H1 (cell line): ENCODE results near the gene CPXM2. TPM values are rescaled to one million over a fixed set of nuclear protein-coding genes. Genes with fewer than 3 reads are reported as not detected.

ENCODE experiments used
- CTCF ChIA-PET: fragments of 300-600 bp; sonication (Branson Sonifier 250); formaldehyde crosslinking; loops from one replicate; lab custom pipeline; 2021; ENCODE audit not compliant: partially characterized antibody; lab: Charles Lee
- POLR2A ChIA-PET: fragments of 300-600 bp; sonication (Branson Sonifier 250); formaldehyde crosslinking; loops from one replicate; lab custom pipeline; 2021; ENCODE audit warnings: inconsistent platforms; ENCODE audit not compliant: partially characterized antibody; lab: Charles Lee
- DNase-seq, 2 experiments: peaks; one replicate each; pipeline versions ENCODE4 v3.0.0 to v3.0.0-alpha.2; 2010 to 2022; ENCODE audit warnings: low spot score in 2 of 2, low read depth in 1 of 2, mixed read lengths in 1 of 2
- FAIRE-seq: peaks from 2 replicates; lab custom pipeline; 2011; peaks lifted over from hg19 to GRCh38; lab: Jason Lieb, UNC
- H2AFZ ChIP-seq: 2 replicates; pipeline ENCODE4 v1.8.1; 2012; ENCODE audit warnings: low read length, inconsistent platforms
- H2AK5ac ChIP-seq: 2 replicates; pipeline ENCODE4 v1.6.1; 2013; ENCODE audit warnings: low read depth, low read length
- H2BK120ac ChIP-seq: replicated peaks from 2 replicates; pipeline ENCODE3; 2013; ENCODE audit warnings: low read depth, low read length, inconsistent platforms
- H2BK12ac ChIP-seq: 2 replicates; pipeline ENCODE4 v1.6.1; 2013; ENCODE audit warnings: low read depth, low read length
- H2BK15ac ChIP-seq: 2 replicates; pipeline ENCODE4 v1.6.1; 2013; ENCODE audit warnings: low read length
- H2BK20ac ChIP-seq: 2 replicates; pipeline ENCODE4 v1.6.1; 2013; ENCODE audit warnings: low read length
- H2BK5ac ChIP-seq: 2 replicates; pipeline ENCODE4 v1.6.1; 2013; ENCODE audit warnings: low read depth, low read length
- H3K14ac ChIP-seq: 2 replicates; pipeline ENCODE4 v1.6.1; 2013; ENCODE audit warnings: inconsistent platforms; ENCODE audit not compliant: insufficient read length
- H3K18ac ChIP-seq: 2 replicates; pipeline ENCODE4 v1.6.1; 2013; ENCODE audit warnings: low read length; ENCODE audit errors: extremely low read depth
- H3K23ac ChIP-seq: 2 replicates; pipeline ENCODE4 v1.6.1; 2013; ENCODE audit warnings: inconsistent platforms; ENCODE audit not compliant: insufficient read length
- H3K23me2 ChIP-seq: 2 replicates; pipeline ENCODE4 v1.6.1; 2013; ENCODE audit warnings: low read depth, low read length
- H3K27ac ChIP-seq: 2 replicates; pipeline ENCODE4 v1.6.1; 2011; ENCODE audit warnings: low read depth, low read length, inconsistent platforms
- H3K27me3 ChIP-seq, 4 experiments: replicated peaks in 1 of 4; 1 replicate in 1 of 4; 2 replicates in 3 of 4; pipeline versions ENCODE4 v1.6.1 to v1.8.1; 2011 to 2013; ENCODE audit warnings: low read length in 3 of 4, mild to moderate bottlenecking in 3 of 4, inconsistent platforms in 2 of 4, mixed read lengths in 2 of 4, moderate library complexity in 1 of 4; ENCODE audit not compliant: control insufficient read depth in 3 of 4, insufficient read depth in 3 of 4; ENCODE audit errors: extremely low read depth in 1 of 4
- H3K36me3 ChIP-seq, 4 experiments: 2 replicates each; pipeline versions ENCODE4 v1.6.1 to v1.8.1; 2011 to 2013; ENCODE audit warnings: mild to moderate bottlenecking in 4 of 4, low read length in 3 of 4, moderate library complexity in 2 of 4, control low read depth in 1 of 4, inconsistent platforms in 1 of 4; ENCODE audit not compliant: insufficient read depth in 4 of 4, control insufficient read depth in 2 of 4
- H3K4ac ChIP-seq: replicated peaks from 2 replicates; pipeline ENCODE3; 2013; ENCODE audit warnings: low read length, low read depth, mixed read lengths, inconsistent platforms; ENCODE audit not compliant: insufficient read length
- H3K4me1 ChIP-seq, 4 experiments: replicated peaks in 1 of 4; 1 replicate in 1 of 4; 2 replicates in 3 of 4; pipeline versions ENCODE4 v1.6.1 to v1.8.1; 2011 to 2013; ENCODE audit warnings: low read length in 3 of 4, inconsistent platforms in 2 of 4, mixed read lengths in 1 of 4; ENCODE audit not compliant: insufficient read depth in 4 of 4, control insufficient read depth in 3 of 4
- H3K4me2 ChIP-seq, 2 experiments: 2 replicates each; pipeline versions ENCODE4 v1.6.1 to v1.8.1; 2011 to 2013; ENCODE audit warnings: low read depth in 2 of 2, low read length in 2 of 2, control low read depth in 1 of 2, inconsistent platforms in 1 of 2, mild to moderate bottlenecking in 1 of 2; ENCODE audit not compliant: insufficient read depth in 1 of 2
- H3K4me3 ChIP-seq, 4 experiments: fragments of 200-600, 300-600 bp in 1 of 4; sonication (generic), shearing (Covaris generic), sonication (Bioruptor Twin) in 1 of 4; 2 replicates each; pipeline versions ENCODE4 v1.5.1 to v1.8.1; 2011 to 2016; ENCODE audit warnings: low read length in 4 of 4, low read depth in 3 of 4, control low read depth in 2 of 4, inconsistent platforms in 2 of 4, mild to moderate bottlenecking in 2 of 4, mixed read lengths in 1 of 4, moderate library complexity in 1 of 4; ENCODE audit not compliant: insufficient read depth in 2 of 4; ENCODE audit errors: extremely low read depth in 1 of 4
- H3K56ac ChIP-seq: replicated peaks from 2 replicates; pipeline ENCODE3; 2013; ENCODE audit warnings: low read depth, mild to moderate bottlenecking, mixed read lengths, low read length, inconsistent platforms; ENCODE audit not compliant: insufficient read length
- H3K79me1 ChIP-seq: 2 replicates; pipeline ENCODE4 v1.6.1; 2013; ENCODE audit warnings: low read depth, low read length, control low read depth
- H3K79me2 ChIP-seq, 2 experiments: 2 replicates each; pipeline versions ENCODE4 v1.6.1 to v1.8.1; 2012 to 2013; ENCODE audit warnings: low read length in 2 of 2, mild to moderate bottlenecking in 2 of 2, inconsistent platforms in 1 of 2; ENCODE audit not compliant: insufficient read depth in 2 of 2, control insufficient read depth in 1 of 2
- H3K9ac ChIP-seq, 4 experiments: replicated peaks in 1 of 4; 1 replicate in 1 of 4; 2 replicates in 3 of 4; pipeline versions ENCODE4 v1.6.1 to v1.8.1; 2011 to 2013; ENCODE audit warnings: low read depth in 3 of 4, low read length in 3 of 4, control low read depth in 2 of 4, mild to moderate bottlenecking in 2 of 4, moderate library complexity in 2 of 4, inconsistent platforms in 1 of 4; ENCODE audit errors: extremely low read depth in 1 of 4
- H3K9me3 ChIP-seq, 2 experiments: 2 replicates each; pipeline versions ENCODE4 v1.6.1 to v1.8.1; 2012 to 2013; ENCODE audit warnings: mild to moderate bottlenecking in 2 of 2, moderate library complexity in 2 of 2, control low read depth in 1 of 2, inconsistent platforms in 1 of 2, low read depth in 1 of 2, low read length in 1 of 2, mixed read lengths in 1 of 2; ENCODE audit not compliant: insufficient read depth in 2 of 2
- H4K20me1 ChIP-seq, 2 experiments: replicated peaks in 1 of 2; 2 replicates each; pipeline versions ENCODE3 to v1.8.1; 2011 to 2013; ENCODE audit warnings: inconsistent platforms in 2 of 2, low read length in 2 of 2, mild to moderate bottlenecking in 1 of 2; ENCODE audit not compliant: insufficient read depth in 2 of 2, control insufficient read depth in 1 of 2
- H4K5ac ChIP-seq: 2 replicates; pipeline ENCODE4 v1.6.1; 2013; ENCODE audit warnings: low read length, low read depth, mixed read lengths, inconsistent platforms; ENCODE audit not compliant: insufficient read length
- H4K8ac ChIP-seq: 2 replicates; pipeline ENCODE4 v1.8.0; 2013; ENCODE audit warnings: mild to moderate bottlenecking, moderate library complexity, low read length, inconsistent platforms; ENCODE audit not compliant: insufficient read depth; ENCODE audit errors: extremely low read depth
- H4K91ac ChIP-seq: replicated peaks from 2 replicates; pipeline ENCODE3; 2013; ENCODE audit warnings: low read length, mixed read lengths, inconsistent platforms; ENCODE audit not compliant: insufficient read length
- HDAC2 ChIP-seq, 2 experiments: fragments of 300-600 bp in 1 of 2; sonication (generic) in 1 of 2; IDR thresholded peaks; 2 replicates each; pipeline ENCODE4 v1.6.1; 2011 to 2012; ENCODE audit warnings: low read depth in 2 of 2, low read length in 2 of 2, mild to moderate bottlenecking in 2 of 2, moderate library complexity in 2 of 2, borderline replicate concordance in 1 of 2, inconsistent platforms in 1 of 2
- KDM1A ChIP-seq: fragments of 200-600, 300-600 bp; sonication (generic); IDR thresholded peaks from 2 replicates; pipeline ENCODE4 v1.7.1; 2016; ENCODE audit warnings: mild to moderate bottlenecking, low read length, borderline replicate concordance
- POLR2A ChIP-seq, 2 experiments: IDR thresholded peaks; 1 replicate in 1 of 2; 2 replicates in 1 of 2; pipeline ENCODE4 v1.6.1; 2011; ENCODE audit warnings: low read depth in 2 of 2, low read length in 2 of 2, mild to moderate bottlenecking in 2 of 2; ENCODE audit errors: control extremely low read depth in 1 of 2
- POU5F1 ChIP-seq: IDR thresholded peaks from 2 replicates; pipeline ENCODE4 v1.6.1; 2011; ENCODE audit warnings: low read depth, mild to moderate bottlenecking, low read length, moderate library complexity
- TAF1 ChIP-seq: IDR thresholded peaks from 2 replicates; pipeline ENCODE4 v1.6.1; 2011; ENCODE audit warnings: mild to moderate bottlenecking, low read depth, low read length
- TAF7 ChIP-seq: optimal IDR thresholded peaks from 2 replicates; pipeline ENCODE3; 2011; ENCODE audit warnings: low read depth, mild to moderate bottlenecking, inconsistent platforms, low read length, moderate library complexity, borderline replicate concordance
- ZNF274 ChIP-seq: IDR thresholded peaks from 2 replicates; pipeline ENCODE4 v1.7.0; 2012; ENCODE audit warnings: low read length, borderline replicate concordance; ENCODE audit errors: extremely low read depth
- WGBS, 2 experiments: shearing (Covaris generic) in 1 of 2; methylation state at CpG; one replicate each; pipeline versions ENCODE4 v1.1.6 to v1.1.7; 2013 to 2015; ENCODE audit warnings: low lambda C conversion rate in 2 of 2, mixed read lengths in 2 of 2, inconsistent platforms in 1 of 2, low coverage in 1 of 2, missing lambda C conversion rate in 1 of 2; ENCODE audit not compliant: insufficient replicate concordance in 2 of 2, insufficient coverage in 1 of 2, insufficient read length in 1 of 2; ENCODE audit errors: extremely low coverage in 1 of 2, missing lambda C conversion rate in 1 of 2; 5-methylcytosine and 5-hydroxymethylcytosine counted together
- polyA plus RNA-seq, 7 experiments: library from polyadenylated mRNA; depleted of rRNA in 3 of 7; stranded (reverse) in 5 of 7; unstranded in 2 of 7; fragments of >200 nt in 5 of 7; fragments of 200-250 nt in 2 of 7; gene quantifications; 1 replicate in 5 of 7; 2 replicates in 1 of 7; 4 replicates in 1 of 7; pipeline versions ENCODE4 v1.2.1 to v1.2.3, GENCODE V29; 2011 to 2013; ENCODE audit warnings: missing spikeins in 2 of 7, mixed read lengths in 2 of 7
- total RNA-seq: library from RNA; stranded (reverse); fragmentation: NEBNext Ultra II Directional; extraction: Animal tissue kit (Norgen Biotek cat#: 25700); gene quantifications from 2 replicates; pipeline ENCODE4 v1.2.1, GENCODE V29; 2021
- TF ChIP-seq, protein P1 (sequence below), 3 experiments: IDR thresholded peaks; 1 replicate in 2 of 3; 2 replicates in 1 of 3; pipeline versions ENCODE4 v1.5.1 to v1.6.1; 2011; ENCODE audit warnings: low read length in 3 of 3, mild to moderate bottlenecking in 3 of 3, inconsistent platforms in 2 of 3, low read depth in 1 of 3, moderate library complexity in 1 of 3; ENCODE audit not compliant: insufficient read depth in 1 of 3; ENCODE audit errors: control extremely low read depth in 1 of 3

CPXM2 gene
- total and polyA plus RNA-seq, 2 of the 8 experiments (the other 6 are each of a cell fraction or from before 2014, with no cell fraction given), result 2.4 to 2.9 TPM

GRCh38 chr10:123797813-123798212 is 93.8 kb downstream of the CPXM2 start:
- FAIRE-seq (peak; percentile 68), DNase-seq (peak in 1 of 2 experiments; percentile 45)
- Histone ChIP-seq H3K9me3 (no peaks in the 10 kb centered on the region), H2BK12ac (no peak overlapping the region), H4K5ac (no peak overlapping the region), H3K36me3 (no peaks in the 10 kb centered on the region), H3K23me2 (no peaks in the 10 kb centered on the region), H3K79me2 (no peaks in the 10 kb centered on the region), H3K27ac (no peak overlapping the region), H2AK5ac (no peak overlapping the region), H2AFZ (no peak overlapping the region), H2BK15ac (no peak overlapping the region), H2BK20ac (no peak overlapping the region), H3K79me1 (no peaks in the 10 kb centered on the region; the same call in 1 of the 2 replicates), H2BK5ac (no peak overlapping the region), H3K18ac (no peak overlapping the region), H3K14ac (no peak overlapping the region), H3K4ac (no peak overlapping the region), H3K56ac (no peak overlapping the region), H2BK120ac (no peak overlapping the region), H3K9ac (no peak overlapping the region), H4K91ac (no peak overlapping the region), H3K4me3 (no peak overlapping the region), H3K27me3 (no peaks in the 10 kb centered on the region), H3K23ac (no peak overlapping the region), H3K4me2 (no peak overlapping the region), H4K20me1 (no peaks in the 10 kb centered on the region), H3K4me1 (peaks cover 4 to 19% (median 11%) of the 10 kb centered on the region in 4 experiments; a peak in 5 of 7 replicates), H4K8ac (no peak overlapping the region)
- POLR2A ChIA-PET, result no interaction called here
- 44% methylated on average over 3 of the region's 3 CpGs; no CpG with 5 or more reads in 1 of the 2 experiments for WGBS, 2 experiments
- TF ChIP-seq HDAC2 (IDR thresholded peaks at IDR 0.05; ENCODE audit: borderline replicate concordance in 1 of 2, low read depth in 2 of 2, low read length in 2 of 2) (no peak), POLR2A (IDR thresholded peaks at IDR 0.05; ENCODE audit: control extremely low read depth in 1 of 2, low read depth in 2 of 2, low read length in 2 of 2) (no peak), ZNF274 (no peak), TAF7 (no peak), POU5F1 (peak; percentile 84), TAF1 (no peak), KDM1A (no peak)
- TF ChIP-seq, protein P1, sequence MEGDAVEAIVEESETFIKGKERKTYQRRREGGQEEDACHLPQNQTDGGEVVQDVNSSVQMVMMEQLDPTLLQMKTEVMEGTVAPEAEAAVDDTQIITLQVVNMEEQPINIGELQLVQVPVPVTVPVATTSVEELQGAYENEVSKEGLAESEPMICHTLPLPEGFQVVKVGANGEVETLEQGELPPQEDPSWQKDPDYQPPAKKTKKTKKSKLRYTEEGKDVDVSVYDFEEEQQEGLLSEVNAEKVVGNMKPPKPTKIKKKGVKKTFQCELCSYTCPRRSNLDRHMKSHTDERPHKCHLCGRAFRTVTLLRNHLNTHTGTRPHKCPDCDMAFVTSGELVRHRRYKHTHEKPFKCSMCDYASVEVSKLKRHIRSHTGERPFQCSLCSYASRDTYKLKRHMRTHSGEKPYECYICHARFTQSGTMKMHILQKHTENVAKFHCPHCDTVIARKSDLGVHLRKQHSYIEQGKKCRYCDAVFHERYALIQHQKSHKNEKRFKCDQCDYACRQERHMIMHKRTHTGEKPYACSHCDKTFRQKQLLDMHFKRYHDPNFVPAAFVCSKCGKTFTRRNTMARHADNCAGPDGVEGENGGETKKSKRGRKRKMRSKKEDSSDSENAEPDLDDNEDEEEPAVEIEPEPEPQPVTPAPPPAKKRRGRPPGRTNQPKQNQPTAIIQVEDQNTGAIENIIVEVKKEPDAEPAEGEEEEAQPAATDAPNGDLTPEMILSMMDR (IDR thresholded peaks at IDR 0.05; ENCODE audit: control extremely low read depth in 1 of 3, insufficient read depth in 1 of 3, low read depth in 1 of 3, low read length in 3 of 3), result no peak
- CTCF ChIA-PET, result interaction anchor here (0.6 to 0.7 kb wide), 2 partner anchors 8 to 169 kb away, joined by 3 read pairs; no protein-coding TSS in a partner anchor
